Measurements from ENCODE around the gene NKX2-8. TPM values are rescaled to one million over a fixed set of nuclear protein-coding genes. Genes with fewer than 3 reads are reported as not detected.

The NKX2-8 gene
- total RNA-seq, 1 experiment from 2014 or later = 0.18 TPM

GRCh38 chr14:36580856-36581831 lies 1.3 kb downstream of the NKX2-8 start:
- Histone ChIP-seq H3K27ac (ENCODE audit: low read length) (no peak overlapping the region), H3K27me3 (ENCODE audit: control insufficient read depth, insufficient read depth, low read length) (peaks cover 3% of the 10 kb centered on the region; the same call in 1 of the 2 replicates), H3K4me1 (ENCODE audit: control insufficient read depth, insufficient read depth, low read length) (no peaks in the 10 kb centered on the region), H3K9me3 (ENCODE audit: control insufficient read depth, insufficient read depth, low read depth, low read length) (no peaks in the 10 kb centered on the region), H3K4me3 (ENCODE audit: low read depth in 2 of 2, low read length in 2 of 2) (peak overlapping the region; percentile 50 to 68), H3K36me3 (ENCODE audit: control insufficient read depth, insufficient read depth, low read length) (no peaks in the 10 kb centered on the region)
- ChIA-PET POLR2A (no interaction called here), CTCF (no interaction called here)
- no TSS peak for BruUV-seq (replicated peaks)
- ATAC-seq (peak; percentile 74), DNase-seq (ENCODE audit: low read depth, low spot score) (no peak)
- in situ Hi-C loops (cut with HindIII; ENCODE audit: low pct_unique_long_range_greater_than_20kb, low sequenced_read_pairs) (no loop called here), intact Hi-C loops (cut with micrococcal nuclease; ENCODE audit: unreplicated experiment) (no loop called here)
- no peak for TF ChIP-seq POLR2AphosphoS5 (IDR thresholded peaks at IDR 0.05; ENCODE audit: low read depth, low read length)
- TF ChIP-seq REST (IDR thresholded peaks at IDR 0.05; ENCODE audit: insufficient read depth in 1 of 2, low read depth in 2 of 2, low read length in 1 of 2) = no peak
- no peak for TF ChIP-seq TCF7L2 (IDR thresholded peaks at IDR 0.05; ENCODE audit: low read depth, low read length)
- TF ChIP-seq CTCF (IDR thresholded peaks at IDR 0.05) = no peak
- no peak for TF ChIP-seq SIN3A (IDR thresholded peaks at IDR 0.05; ENCODE audit: borderline replicate concordance, insufficient read depth, low read depth, low read length)

GRCh38 chr14:36580141-36580855 lies 2.1 kb downstream of the NKX2-8 start:
- intact Hi-C loops (cut with micrococcal nuclease; ENCODE audit: unreplicated experiment) (no loop called here), in situ Hi-C loops (cut with HindIII; ENCODE audit: low pct_unique_long_range_greater_than_20kb, low sequenced_read_pairs) (no loop called here)
- H3K36me3 ChIP-seq (ENCODE audit: control insufficient read depth, insufficient read depth, low read length) = no peaks in the 10 kb centered on the region
- H3K4me3 ChIP-seq (ENCODE audit: low read depth in 2 of 2, low read length in 2 of 2) = no peak overlapping the region; a peak in 2 of 4 replicates
- TF ChIP-seq POLR2AphosphoS5 (IDR thresholded peaks at IDR 0.05; ENCODE audit: low read depth, low read length) = no peak
- TF ChIP-seq SIN3A (IDR thresholded peaks at IDR 0.05; ENCODE audit: borderline replicate concordance, insufficient read depth, low read depth, low read length) = no peak
- TF ChIP-seq REST (IDR thresholded peaks at IDR 0.05; ENCODE audit: insufficient read depth in 1 of 2, low read depth in 2 of 2, low read length in 1 of 2) = no peak
- no peak for TF ChIP-seq TCF7L2 (IDR thresholded peaks at IDR 0.05; ENCODE audit: low read depth, low read length)
- no peak for TF ChIP-seq CTCF (IDR thresholded peaks at IDR 0.05)
- no TSS peak for BruUV-seq (replicated peaks)
- no peak for ATAC-seq
- no peak overlapping the region for H3K27ac ChIP-seq (ENCODE audit: low read length)
- H3K27me3 ChIP-seq (ENCODE audit: control insufficient read depth, insufficient read depth, low read length) = peaks cover 2% of the 10 kb centered on the region; the same call in 1 of the 2 replicates
- CTCF ChIA-PET = no interaction called here
- no peak for DNase-seq (ENCODE audit: low read depth, low spot score)
- no peaks in the 10 kb centered on the region for H3K4me1 ChIP-seq (ENCODE audit: control insufficient read depth, insufficient read depth, low read length)
- H3K9me3 ChIP-seq (ENCODE audit: control insufficient read depth, insufficient read depth, low read depth, low read length) = no peaks in the 10 kb centered on the region
- POLR2A ChIA-PET = no interaction called here
